Measurements from ENCODE around the gene RPH3AL.

RPH3AL gene

GRCh38 chr17:336110-337021 lies 16.2 kb downstream of the RPH3AL start:
- DNase-seq (ENCODE audit: low read depth) = peak; percentile 4

GRCh38 chr17:335691-336090 lies 16.9 kb downstream of the RPH3AL start:
- no peak for DNase-seq (ENCODE audit: low read depth)

GRCh38 chr17:334974-335481 lies 17.6 kb downstream of the RPH3AL start:
- no peak for DNase-seq (ENCODE audit: low read depth)

- DNase-seq (ENCODE audit: low read depth) = no peak
Measured at GRCh38 chr17:333626-334396, 18.8 kb downstream of the RPH3AL start.

- DNase-seq (ENCODE audit: low read depth) = no peak
Measured at GRCh38 chr17:332558-333322, 19.9 kb downstream of the RPH3AL start.

- DNase-seq (ENCODE audit: low read depth) = no peak
Measured at GRCh38 chr17:332023-332422, 20.6 kb downstream of the RPH3AL start.

GRCh38 chr17:330993-331701 lies 21.5 kb downstream of the RPH3AL start:
- DNase-seq (ENCODE audit: low read depth) = no peak

- no peak for DNase-seq (ENCODE audit: low read depth)
Measured at GRCh38 chr17:329784-330420, 22.7 kb downstream of the RPH3AL start.

GRCh38 chr17:327971-328370 lies 24.6 kb downstream of the RPH3AL start:
- DNase-seq (ENCODE audit: low read depth) = no peak

- no peak for DNase-seq (ENCODE audit: low read depth)
Measured at GRCh38 chr17:327296-327695, 25.3 kb downstream of the RPH3AL start.

GRCh38 chr17:326010-326621 lies 26.5 kb downstream of the RPH3AL start:
- DNase-seq (ENCODE audit: low read depth) = no peak

GRCh38 chr17:325270-326009 lies 27.2 kb downstream of the RPH3AL start:
- DNase-seq (ENCODE audit: low read depth) = no peak

- DNase-seq (ENCODE audit: low read depth) = no peak
Measured at GRCh38 chr17:323721-324571, 28.7 kb downstream of the RPH3AL start.

GRCh38 chr17:323181-323580 lies 29.4 kb downstream of the RPH3AL start:
- DNase-seq (ENCODE audit: low read depth) = no peak

GRCh38 chr17:322006-322780 lies 30.4 kb downstream of the RPH3AL start:
- no peak for DNase-seq (ENCODE audit: low read depth)

- DNase-seq (ENCODE audit: low read depth) = no peak
Measured at GRCh38 chr17:321386-321941, 31.1 kb downstream of the RPH3AL start.

- DNase-seq (ENCODE audit: low read depth) = no peak
Measured at GRCh38 chr17:320809-321385, 31.7 kb downstream of the RPH3AL start.
